ENCODE data around the gene SEZ6. TPM values are rescaled to one million over a fixed set of nuclear protein-coding genes. Genes with fewer than 3 reads are reported as not detected.

Gene SEZ6
- total and polyA plus RNA-seq, 2 donors from 2014 or later: not detected

GRCh38 chr17:28911411-28912045 lies 94.3 kb downstream of the SEZ6 start:
- H3K27ac ChIP-seq (ENCODE audit: low read depth in 2 of 2, low read length in 2 of 2): no peak overlapping the region
- no peaks in the 10 kb centered on the region for H3K9me3 ChIP-seq (ENCODE audit: control insufficient read depth in 2 of 3, insufficient read depth in 1 of 3, low read length in 3 of 3)
- peaks cover 0 to 4% (median 0%) of the 10 kb centered on the region in 3 donors for H3K4me1 ChIP-seq (ENCODE audit: control insufficient read depth in 2 of 3, insufficient read depth in 2 of 3, low read depth in 1 of 3, low read length in 3 of 3)
- DNase-seq: no peak
- no peak overlapping the region for H3K9ac ChIP-seq (ENCODE audit: low read length in 3 of 3)
- FAIRE-seq: no peak
- no peaks in the 10 kb centered on the region for H3K27me3 ChIP-seq (ENCODE audit: control insufficient read depth, insufficient read depth, low read length)
- peaks cover 30 to 94% (median 57%) of the 10 kb centered on the region in 3 donors for H3K36me3 ChIP-seq (ENCODE audit: control insufficient read depth in 2 of 3, insufficient read depth in 3 of 3, low read length in 3 of 3)
- H3K4me3 ChIP-seq (ENCODE audit: low read length in 3 of 3): no peak overlapping the region
- intact Hi-C loops (cut with DNase I): no loop called here
- no peak for TF ChIP-seq CTCF (IDR thresholded peaks at IDR 0.05; ENCODE audit: borderline replicate concordance, extremely low read depth, insufficient read depth)

- DNase-seq (no peak), FAIRE-seq (no peak)
- no peaks in the 10 kb centered on the region for H3K27me3 ChIP-seq (ENCODE audit: control insufficient read depth, insufficient read depth, low read length)
- no peak overlapping the region for H3K9ac ChIP-seq (ENCODE audit: low read length in 3 of 3)
- peaks cover 24 to 91% (median 57%) of the 10 kb centered on the region in 3 donors for H3K36me3 ChIP-seq (ENCODE audit: control insufficient read depth in 2 of 3, insufficient read depth in 3 of 3, low read length in 3 of 3)
- peaks cover 0 to 4% (median 0%) of the 10 kb centered on the region in 3 donors for H3K4me1 ChIP-seq (ENCODE audit: control insufficient read depth in 2 of 3, insufficient read depth in 2 of 3, low read depth in 1 of 3, low read length in 3 of 3)
- H3K4me3 ChIP-seq (ENCODE audit: low read length in 3 of 3): no peak overlapping the region
- intact Hi-C loops (cut with DNase I): no loop called here
- no peaks in the 10 kb centered on the region for H3K9me3 ChIP-seq (ENCODE audit: control insufficient read depth in 2 of 3, insufficient read depth in 1 of 3, low read length in 3 of 3)
- no peak for TF ChIP-seq CTCF (IDR thresholded peaks at IDR 0.05; ENCODE audit: borderline replicate concordance, extremely low read depth, insufficient read depth)
- no peak overlapping the region for H3K27ac ChIP-seq (ENCODE audit: low read depth in 2 of 2, low read length in 2 of 2)
These were observed 95.3 kb downstream of the SEZ6 start for GRCh38 chr17:28910534-28910933.

- H3K9ac ChIP-seq (ENCODE audit: low read length in 3 of 3): no peak overlapping the region
- DNase-seq: no peak
- no peak for TF ChIP-seq CTCF (IDR thresholded peaks at IDR 0.05; ENCODE audit: borderline replicate concordance, extremely low read depth, insufficient read depth)
- peaks cover 16 to 76% (median 47%) of the 10 kb centered on the region in 3 donors for H3K36me3 ChIP-seq (ENCODE audit: control insufficient read depth in 2 of 3, insufficient read depth in 3 of 3, low read length in 3 of 3)
- H3K27me3 ChIP-seq (ENCODE audit: control insufficient read depth, insufficient read depth, low read length): no peaks in the 10 kb centered on the region
- H3K9me3 ChIP-seq (ENCODE audit: control insufficient read depth in 2 of 3, insufficient read depth in 1 of 3, low read length in 3 of 3): no peaks in the 10 kb centered on the region
- intact Hi-C loops (cut with DNase I): no loop called here
- no peak for FAIRE-seq
- H3K4me3 ChIP-seq (ENCODE audit: low read length in 3 of 3): no peak overlapping the region
- peaks cover 0 to 7% (median 0%) of the 10 kb centered on the region in 3 donors for H3K4me1 ChIP-seq (ENCODE audit: control insufficient read depth in 2 of 3, insufficient read depth in 2 of 3, low read depth in 1 of 3, low read length in 3 of 3)
- no peak overlapping the region for H3K27ac ChIP-seq (ENCODE audit: low read depth in 2 of 2, low read length in 2 of 2)
These were observed 97.1 kb downstream of the SEZ6 start for GRCh38 chr17:28908640-28909167.
